Caco-2 (cell line): ENCODE measurements around the gene DNAJB14. TPM values are rescaled to one million over a fixed set of nuclear protein-coding genes. Genes with fewer than 3 reads are reported as not detected.

ENCODE experiments used
- BruUV-seq: library from RNA; stranded (reverse); fragments of 400-500 nt; replicated peaks from 2 replicates; lab custom pipeline; 2021; lab: Mats Ljungman, UMichigan
- CTCF ChIA-PET: fragments of 300-600 bp; sonication (Branson Sonifier 250); formaldehyde crosslinking; loops from one replicate; lab custom pipeline; 2022; ENCODE audit warnings: antibody characterized with exemption; lab: Charles Lee
- POLR2A ChIA-PET: fragments of 300-600 bp; sonication (Branson Sonifier 250); formaldehyde crosslinking; loops from one replicate; lab custom pipeline; 2022; ENCODE audit warnings: antibody characterized with exemption; lab: Charles Lee
- DNase-seq, 2 experiments: peaks; one replicate each; pipeline versions ENCODE4 v3.0.0 to v3.0.0-alpha.2; 2020 to 2022
- H3K27me3 ChIP-seq: replicated peaks from 2 replicates; pipeline ENCODE4 v1.6.0; 2011; ENCODE audit warnings: low read length; ENCODE audit not compliant: control insufficient read depth, insufficient read depth
- H3K36me3 ChIP-seq: 2 replicates; pipeline ENCODE4 v1.5.1; 2011; ENCODE audit warnings: low read length; ENCODE audit not compliant: control insufficient read depth, insufficient read depth
- H3K4me1 ChIP-seq: fragments of 250-450 bp; sonication (Bioruptor Pico); 2 replicates; pipeline ENCODE4 v1.5.1; 2020; ENCODE audit warnings: mild to moderate bottlenecking
- H3K4me3 ChIP-seq: 2 replicates; pipeline ENCODE4 v1.5.1; 2011; ENCODE audit warnings: low read depth, mild to moderate bottlenecking, control low read depth, low read length
- H3K9me3 ChIP-seq: fragments of 250-450 bp; sonication (Bioruptor Pico); 2 replicates; pipeline ENCODE4 v1.5.1; 2020; ENCODE audit warnings: mild to moderate bottlenecking, moderate library complexity
- H3K27ac Mint-ChIP-seq: one replicate; pipeline ENCODE4 v1.8.0; 2022; ENCODE audit warnings: mixed read lengths; ENCODE audit not compliant: unreplicated experiment
- H3K27me3 Mint-ChIP-seq: one replicate; pipeline ENCODE4 v1.8.0; 2022; ENCODE audit warnings: mixed read lengths; ENCODE audit not compliant: insufficient read depth, unreplicated experiment
- H3K36me3 Mint-ChIP-seq: one replicate; pipeline ENCODE4 v1.8.0; 2022; ENCODE audit warnings: mild to moderate bottlenecking, mixed read lengths; ENCODE audit not compliant: insufficient read depth, unreplicated experiment
- H3K4me1 Mint-ChIP-seq: one replicate; pipeline ENCODE4 v1.8.0; 2022; ENCODE audit warnings: low read depth, mixed read lengths; ENCODE audit not compliant: unreplicated experiment
- H3K4me3 Mint-ChIP-seq: one replicate; pipeline ENCODE4 v1.8.0; 2022; ENCODE audit warnings: mild to moderate bottlenecking, moderate library complexity, mixed read lengths; ENCODE audit not compliant: unreplicated experiment
- H3K9me3 Mint-ChIP-seq: one replicate; pipeline ENCODE4 v1.8.0; 2022; ENCODE audit warnings: mixed read lengths; ENCODE audit not compliant: unreplicated experiment
- intact Hi-C: fragments of 100-400 bp; cut with micrococcal nuclease; formaldehyde crosslinking; loops from one replicate; pipeline ENCODE4 v1.10.0; 2022; ENCODE audit not compliant: unreplicated experiment
- total RNA-seq: library from RNA; stranded (reverse); gene quantifications from 2 replicates; pipeline ENCODE4 v1.2.3, GENCODE V29; 2022
- TF ChIP-seq, protein P1 (sequence below), 2 experiments: fragments of 200-600 bp in 1 of 2; IDR thresholded peaks; 1 replicate in 1 of 2; 2 replicates in 1 of 2; pipeline versions ENCODE4 v1.5.1 to v1.8.0; 2011 to 2022; ENCODE audit warnings: antibody characterized with exemption in 1 of 2, control low read depth in 1 of 2, inconsistent platforms in 1 of 2, low read depth in 1 of 2, low read length in 1 of 2, mild to moderate bottlenecking in 1 of 2, moderate library complexity in 1 of 2; ENCODE audit not compliant: insufficient read depth in 1 of 2, severe bottlenecking in 1 of 2, unreplicated experiment in 1 of 2

DNAJB14 gene
- total RNA-seq, 1 experiment from 2014 or later = 37.3 TPM

DNA sequence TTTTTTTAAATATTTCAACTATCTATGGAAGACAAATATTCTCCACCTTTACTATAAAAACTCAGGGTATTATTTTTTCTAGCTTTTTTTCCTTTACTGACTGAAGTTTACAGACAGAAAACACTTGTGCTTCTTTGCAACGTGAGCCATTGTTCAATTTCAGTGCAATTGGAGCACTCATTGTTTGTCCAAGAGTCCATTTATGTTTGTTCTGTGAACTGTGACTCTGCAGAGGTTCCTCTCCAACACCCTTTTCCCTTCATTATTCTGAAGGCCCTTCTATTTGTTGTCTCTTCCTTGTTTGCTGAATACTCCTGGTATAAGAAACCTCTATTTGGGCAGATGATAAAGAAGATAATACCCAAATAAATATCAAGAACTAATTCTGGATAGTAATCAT is 92.4 kb downstream of the DNAJB14 start:
- no peaks in the 10 kb centered on the region for H3K36me3 ChIP-seq
- intact Hi-C loops = no loop called here
- H3K27me3 ChIP-seq = peaks cover 1% of the 10 kb centered on the region; the same call in 1 of the 2 replicates
- no peaks in the 10 kb centered on the region for H3K4me1 Mint-ChIP-seq
- BruUV-seq = no TSS peak
- H3K27me3 Mint-ChIP-seq = peaks cover 15% of the 10 kb centered on the region
- POLR2A ChIA-PET = no interaction called here
- no peak for DNase-seq
- no peaks in the 10 kb centered on the region for H3K9me3 Mint-ChIP-seq
- H3K4me1 ChIP-seq = no peaks in the 10 kb centered on the region
- no peaks in the 10 kb centered on the region for H3K9me3 ChIP-seq
- no peaks in the 10 kb centered on the region for H3K36me3 Mint-ChIP-seq
- TF ChIP-seq, protein P1, sequence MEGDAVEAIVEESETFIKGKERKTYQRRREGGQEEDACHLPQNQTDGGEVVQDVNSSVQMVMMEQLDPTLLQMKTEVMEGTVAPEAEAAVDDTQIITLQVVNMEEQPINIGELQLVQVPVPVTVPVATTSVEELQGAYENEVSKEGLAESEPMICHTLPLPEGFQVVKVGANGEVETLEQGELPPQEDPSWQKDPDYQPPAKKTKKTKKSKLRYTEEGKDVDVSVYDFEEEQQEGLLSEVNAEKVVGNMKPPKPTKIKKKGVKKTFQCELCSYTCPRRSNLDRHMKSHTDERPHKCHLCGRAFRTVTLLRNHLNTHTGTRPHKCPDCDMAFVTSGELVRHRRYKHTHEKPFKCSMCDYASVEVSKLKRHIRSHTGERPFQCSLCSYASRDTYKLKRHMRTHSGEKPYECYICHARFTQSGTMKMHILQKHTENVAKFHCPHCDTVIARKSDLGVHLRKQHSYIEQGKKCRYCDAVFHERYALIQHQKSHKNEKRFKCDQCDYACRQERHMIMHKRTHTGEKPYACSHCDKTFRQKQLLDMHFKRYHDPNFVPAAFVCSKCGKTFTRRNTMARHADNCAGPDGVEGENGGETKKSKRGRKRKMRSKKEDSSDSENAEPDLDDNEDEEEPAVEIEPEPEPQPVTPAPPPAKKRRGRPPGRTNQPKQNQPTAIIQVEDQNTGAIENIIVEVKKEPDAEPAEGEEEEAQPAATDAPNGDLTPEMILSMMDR (IDR thresholded peaks at IDR 0.05; ENCODE audit: insufficient read depth in 1 of 2, low read depth in 1 of 2, low read length in 1 of 2, severe bottlenecking in 1 of 2, unreplicated experiment in 1 of 2) = no peak
- no peak overlapping the region for H3K4me3 Mint-ChIP-seq
- CTCF ChIA-PET = no interaction called here
- no peak overlapping the region for H3K27ac Mint-ChIP-seq
- no peak overlapping the region for H3K4me3 ChIP-seq

DNA sequence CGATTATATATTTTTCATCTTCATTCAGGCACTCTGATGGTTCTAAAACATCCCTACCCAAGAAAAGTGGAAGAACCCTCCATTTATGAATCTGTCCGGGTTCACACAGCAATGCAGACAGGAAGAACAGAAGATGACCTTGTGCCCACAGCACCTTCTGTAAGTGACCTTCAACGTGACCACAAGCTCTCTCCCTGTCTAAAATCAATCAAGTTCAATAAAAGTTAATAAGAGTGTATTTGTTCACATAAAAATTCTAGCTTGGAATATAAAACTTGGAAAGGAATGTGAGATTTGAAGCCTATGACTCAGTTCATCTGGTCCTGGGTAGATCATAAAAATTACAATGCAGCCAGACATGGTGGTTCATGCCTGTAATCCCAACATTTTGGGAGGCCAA is 93.2 kb downstream of the DNAJB14 start:
- peaks cover 14% of the 10 kb centered on the region for H3K27me3 Mint-ChIP-seq
- DNase-seq = no peak
- no peaks in the 10 kb centered on the region for H3K4me1 ChIP-seq
- POLR2A ChIA-PET = no interaction called here
- TF ChIP-seq, protein P1 (IDR thresholded peaks at IDR 0.05; ENCODE audit: insufficient read depth in 1 of 2, low read depth in 1 of 2, low read length in 1 of 2, severe bottlenecking in 1 of 2, unreplicated experiment in 1 of 2) = no peak
- BruUV-seq = no TSS peak
- intact Hi-C loops = no loop called here
- H3K36me3 Mint-ChIP-seq = no peaks in the 10 kb centered on the region
- no peaks in the 10 kb centered on the region for H3K9me3 Mint-ChIP-seq
- no peaks in the 10 kb centered on the region for H3K9me3 ChIP-seq
- H3K36me3 ChIP-seq = no peaks in the 10 kb centered on the region
- no peak overlapping the region for H3K4me3 ChIP-seq
- H3K4me3 Mint-ChIP-seq = no peak overlapping the region
- peaks cover 1% of the 10 kb centered on the region; the same call in 1 of the 2 replicates for H3K27me3 ChIP-seq
- H3K27ac Mint-ChIP-seq = no peak overlapping the region
- CTCF ChIA-PET = no interaction called here
- no peaks in the 10 kb centered on the region for H3K4me1 Mint-ChIP-seq

DNA sequence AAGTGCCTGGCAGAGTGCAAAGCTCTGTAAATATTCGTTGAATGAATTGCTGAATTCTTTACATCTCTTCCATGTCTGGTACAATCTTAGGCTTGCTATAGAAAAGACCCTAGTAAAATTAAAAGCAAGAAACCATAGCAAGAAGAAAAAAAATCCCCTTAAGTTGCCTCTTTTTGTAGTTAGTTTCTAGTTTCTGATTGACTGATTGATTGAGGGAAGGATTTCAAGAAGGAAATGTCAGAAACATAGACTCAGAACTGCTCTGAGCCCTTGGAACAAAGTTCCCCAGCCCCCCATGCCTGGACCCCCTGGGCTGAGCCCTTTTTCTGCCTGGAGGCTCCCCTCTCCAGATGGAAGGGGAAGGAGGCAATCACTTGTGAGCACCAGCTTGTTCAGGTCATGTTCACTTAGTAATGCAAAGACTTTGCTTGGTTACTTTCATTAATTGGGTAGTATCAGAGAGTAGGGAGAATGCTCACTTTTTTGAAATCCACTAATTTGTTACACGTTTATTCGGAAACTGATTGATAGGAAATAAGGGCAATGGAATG is 94.1 kb downstream of the DNAJB14 start:
- H3K9me3 Mint-ChIP-seq = no peaks in the 10 kb centered on the region
- no peak for DNase-seq
- TF ChIP-seq, protein P1 (IDR thresholded peaks at IDR 0.05; ENCODE audit: insufficient read depth in 1 of 2, low read depth in 1 of 2, low read length in 1 of 2, severe bottlenecking in 1 of 2, unreplicated experiment in 1 of 2) = no peak
- no peaks in the 10 kb centered on the region for H3K36me3 Mint-ChIP-seq
- BruUV-seq = no TSS peak
- no peaks in the 10 kb centered on the region for H3K27me3 ChIP-seq
- H3K36me3 ChIP-seq = no peaks in the 10 kb centered on the region
- H3K4me3 Mint-ChIP-seq = no peak overlapping the region
- H3K4me3 ChIP-seq = no peak overlapping the region
- H3K4me1 Mint-ChIP-seq = no peaks in the 10 kb centered on the region
- intact Hi-C loops = no loop called here
- H3K27me3 Mint-ChIP-seq = peaks cover 10% of the 10 kb centered on the region
- ChIA-PET CTCF (no interaction called here), POLR2A (no interaction called here)
- no peaks in the 10 kb centered on the region for H3K4me1 ChIP-seq
- no peak overlapping the region for H3K27ac Mint-ChIP-seq
- no peaks in the 10 kb centered on the region for H3K9me3 ChIP-seq
